Right atrium auricular region (tissue), 2 donors: ENCODE data around the gene GDPD5. TPM values are rescaled to one million over a fixed set of nuclear protein-coding genes. Genes with fewer than 3 reads are reported as not detected.

ENCODE experiments used
- DNase-seq: peaks from one replicate; pipeline ENCODE4 v3.0.0-alpha.2; 2019; ENCODE audit warnings: low spot score
- H3K27ac ChIP-seq, 2 donors: fragments of 200-600 bp; sonication (generic); 1 replicate in 1 of 2; 2 replicates in 1 of 2; pipeline ENCODE4 v1.5.1; 2016 to 2019
- H3K27me3 ChIP-seq, 2 donors: fragments of 200-600 bp; sonication (generic); one replicate each; pipeline versions ENCODE4 v1.5.1 to v1.6.0; 2017 to 2019
- H3K36me3 ChIP-seq: fragments of 200-600 bp; sonication (generic); one replicate; pipeline ENCODE4 v1.5.1; 2016
- H3K4me1 ChIP-seq, 2 donors: fragments of 200-600 bp; sonication (generic); one replicate each; pipeline versions ENCODE4 v1.5.1 to v1.6.0; 2017 to 2019
- H3K4me3 ChIP-seq, 2 donors: fragments of 200-600 bp; sonication (generic); 1 replicate in 1 of 2; 2 replicates in 1 of 2; pipeline ENCODE4 v1.5.1; 2017 to 2019; ENCODE audit warnings: mild to moderate bottlenecking in 1 of 2, moderate library complexity in 1 of 2
- H3K9me3 ChIP-seq, 2 donors: fragments of 200-600 bp; sonication (generic); one replicate each; pipeline ENCODE4 v1.5.1; 2019
- CTCF ChIP-seq, 2 donors: fragments of 200-600 bp; sonication (generic); IDR thresholded peaks; one replicate each; pipeline ENCODE4 v1.5.1; 2019; ENCODE audit warnings: antibody characterized with exemption in 2 of 2
- total RNA-seq, 2 donors: library from RNA; depleted of rRNA; stranded (reverse); fragments of >200 nt; gene quantifications; one replicate each; pipeline ENCODE4 v1.1.0, GENCODE V29; 2016

GDPD5 gene
- total RNA-seq, 2 donors from 2014 or later, result 3.5 to 6.1 TPM

GRCh38 chr11:75408957-75409219 is 116.9 kb downstream of the GDPD5 start:
- no peak overlapping the region for H3K4me3 ChIP-seq
- H3K27me3 ChIP-seq, result no peaks in the 10 kb centered on the region
- DNase-seq, result no peak
- no peaks in the 10 kb centered on the region for H3K4me1 ChIP-seq
- no peaks in the 10 kb centered on the region for H3K9me3 ChIP-seq
- TF ChIP-seq CTCF (IDR thresholded peaks at IDR 0.05), result no peak
- no peak overlapping the region for H3K27ac ChIP-seq
- H3K36me3 ChIP-seq, result peaks cover 42% of the 10 kb centered on the region

GRCh38 chr11:75406338-75406777 is 119.4 kb downstream of the GDPD5 start:
- TF ChIP-seq CTCF (IDR thresholded peaks at IDR 0.05), result no peak
- Histone ChIP-seq H3K4me1 (peaks cover 0 to 18% of the 10 kb centered on the region in 2 donors), H3K27me3 (no peaks in the 10 kb centered on the region), H3K4me3 (no peak overlapping the region), H3K9me3 (no peaks in the 10 kb centered on the region), H3K27ac (no peak overlapping the region), H3K36me3 (peaks cover 64% of the 10 kb centered on the region)
- no peak for DNase-seq

- peaks cover 70% of the 10 kb centered on the region for H3K36me3 ChIP-seq
- DNase-seq, result no peak
Measured at GRCh38 chr11:75403983-75404658, 121.6 kb downstream of the GDPD5 start.

GRCh38 chr11:75403037-75403436 is 122.7 kb downstream of the GDPD5 start:
- Histone ChIP-seq H3K4me3 (no peak overlapping the region), H3K4me1 (peaks cover 0 to 31% of the 10 kb centered on the region in 2 donors), H3K27ac (no peak overlapping the region), H3K27me3 (no peaks in the 10 kb centered on the region), H3K36me3 (peaks cover 63% of the 10 kb centered on the region), H3K9me3 (no peaks in the 10 kb centered on the region)
- TF ChIP-seq CTCF (IDR thresholded peaks at IDR 0.05), result no peak
- DNase-seq, result no peak

More at GRCh38 chr11:75403983-75404658, 121.6 kb downstream of the GDPD5 start:
- Histone ChIP-seq H3K4me3 (no peak overlapping the region), H3K9me3 (no peaks in the 10 kb centered on the region), H3K27ac (no peak overlapping the region), H3K4me1 (peaks cover 0 to 31% of the 10 kb centered on the region in 2 donors), H3K27me3 (no peaks in the 10 kb centered on the region)
- no peak for TF ChIP-seq CTCF (IDR thresholded peaks at IDR 0.05)

- Histone ChIP-seq H3K36me3 (peaks cover 63% of the 10 kb centered on the region), H3K9me3 (no peaks in the 10 kb centered on the region), H3K4me3 (no peak overlapping the region), H3K27me3 (no peaks in the 10 kb centered on the region), H3K27ac (no peak overlapping the region), H3K4me1 (peaks cover 0 to 31% of the 10 kb centered on the region in 2 donors)
- no peak for DNase-seq
- no peak for TF ChIP-seq CTCF (IDR thresholded peaks at IDR 0.05)
Measured at GRCh38 chr11:75402002-75402773, 123.6 kb downstream of the GDPD5 start.
